Iris pigment epithelial cell (primary cell): ENCODE measurements around the gene ARL5C.

Experiments
- DNase-seq: peaks from one replicate; pipeline ENCODE4 v3.0.0-alpha.2; 2011; ENCODE audit warnings: low read depth

ARL5C gene

GRCh38 chr17:39165841-39166349 lies at the start of gene ARL5C:
ARL5C (minus strand) TSS chr17:39166161; CDS start chr17:39165760, 401 bp downstream.
- no peak for DNase-seq

- peak; percentile 55 for DNase-seq
Measured at GRCh38 chr17:39213852-39214251, 47.9 kb upstream of the ARL5C start.

GRCh38 chr17:39212841-39213480 lies 47.0 kb upstream of the ARL5C start:
- no peak for DNase-seq

- DNase-seq = no peak
Measured at GRCh38 chr17:39212195-39212810, 46.3 kb upstream of the ARL5C start.

- no peak for DNase-seq
Measured at GRCh38 chr17:39210093-39210434, 44.1 kb upstream of the ARL5C start.

- DNase-seq = peak; percentile 56
Measured at GRCh38 chr17:39209317-39210092, 43.5 kb upstream of the ARL5C start.

GRCh38 chr17:39208893-39209292 lies 42.9 kb upstream of the ARL5C start:
- DNase-seq = no peak

- no peak for DNase-seq
Measured at GRCh38 chr17:39208136-39208535, 42.2 kb upstream of the ARL5C start.

- no peak for DNase-seq
Measured at GRCh38 chr17:39205112-39205526, 39.2 kb upstream of the ARL5C start.

- DNase-seq = no peak
Measured at GRCh38 chr17:39204245-39204644, 38.3 kb upstream of the ARL5C start.

GRCh38 chr17:39200957-39201510 lies 35.1 kb upstream of the ARL5C start:
- no peak for DNase-seq

GRCh38 chr17:39200070-39200879 lies 34.3 kb upstream of the ARL5C start, which contains the start of gene RPL19:
RPL19 (plus strand) TSS chr17:39200283; CDS start chr17:39200345, 62 bp downstream.
- DNase-seq = peak; percentile 41

- DNase-seq = peak; percentile 96
Measured at GRCh38 chr17:39199820-39200069, 33.8 kb upstream of the ARL5C start.

- DNase-seq = no peak
Measured at GRCh38 chr17:39198186-39198566, 32.2 kb upstream of the ARL5C start.

GRCh38 chr17:39197380-39198185 lies 31.6 kb upstream of the ARL5C start, which contains the start of gene CACNB1:
CACNB1 (minus strand) TSS chr17:39197669; CDS start chr17:39197495, 174 bp downstream.
- DNase-seq = peak; percentile 77

- no peak for DNase-seq
Measured at GRCh38 chr17:39196808-39197291, 30.9 kb upstream of the ARL5C start.

GRCh38 chr17:39196241-39196807 lies 30.4 kb upstream of the ARL5C start:
- no peak for DNase-seq

GRCh38 chr17:39195568-39196160 lies 29.7 kb upstream of the ARL5C start:
- no peak for DNase-seq

- DNase-seq = no peak
Measured at GRCh38 chr17:39194985-39195524, 29.1 kb upstream of the ARL5C start.
